ES-I3 (cell line): ENCODE data around the gene FCRL3.

ENCODE experiments used
- H3K36me3 ChIP-seq: 2 replicates; pipeline ENCODE4 v1.6.1; 2013; ENCODE audit warnings: mild to moderate bottlenecking, low read length, control low read depth, moderate library complexity; ENCODE audit not compliant: insufficient read depth
- H3K4me1 ChIP-seq: 2 replicates; pipeline ENCODE4 v1.6.1; 2013; ENCODE audit warnings: mild to moderate bottlenecking, control low read depth, low read length; ENCODE audit not compliant: insufficient read depth
- H3K9ac ChIP-seq: 2 replicates; pipeline ENCODE4 v1.6.1; 2013; ENCODE audit warnings: low read depth, mild to moderate bottlenecking, low read length, moderate library complexity
- H3K9me3 ChIP-seq: 2 replicates; pipeline ENCODE4 v1.6.1; 2013; ENCODE audit warnings: mild to moderate bottlenecking, low read length, moderate library complexity; ENCODE audit not compliant: control insufficient read depth, insufficient read depth

Gene FCRL3

GRCh38 chr1:157648317-157648716, 52.3 kb downstream of the FCRL3 start:
- Histone ChIP-seq H3K36me3 (no peaks in the 10 kb centered on the region), H3K4me1 (no peaks in the 10 kb centered on the region), H3K9me3 (no peaks in the 10 kb centered on the region), H3K9ac (no peak overlapping the region)

GRCh38 chr1:157646144-157646543, 54.4 kb downstream of the FCRL3 start:
- H3K4me1 ChIP-seq = peaks cover under 1% of the 10 kb centered on the region
- H3K9me3 ChIP-seq = no peaks in the 10 kb centered on the region
- no peak overlapping the region for H3K9ac ChIP-seq
- no peaks in the 10 kb centered on the region for H3K36me3 ChIP-seq

DNA sequence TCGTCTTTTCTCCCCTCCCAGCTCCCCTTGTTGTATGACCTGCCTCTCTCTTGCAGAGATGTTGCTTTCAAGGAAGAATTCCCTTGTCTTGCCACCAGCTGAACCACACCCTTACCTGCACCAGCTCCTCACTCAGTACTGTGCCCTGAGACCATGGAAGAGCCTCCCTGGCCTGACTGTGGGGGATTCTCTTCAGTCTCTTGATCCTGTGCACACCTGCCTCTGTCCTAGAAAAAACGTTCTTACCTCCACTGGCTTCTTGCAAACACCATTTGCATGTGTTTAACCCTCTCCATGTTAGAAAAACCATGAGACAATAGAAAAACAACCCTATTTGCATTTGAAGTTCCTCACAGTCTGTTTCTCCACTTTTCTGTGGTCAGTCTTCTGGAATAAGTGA, 59.4 kb downstream of the FCRL3 start:
- 0 out of 2 replicates have a peak overlapping the region, but pooled peaks have one; percentile 20 for H3K9ac ChIP-seq
- H3K36me3 ChIP-seq = no peaks in the 10 kb centered on the region
- H3K9me3 ChIP-seq = no peaks in the 10 kb centered on the region
- peaks cover 17% of the 10 kb centered on the region for H3K4me1 ChIP-seq

GRCh38 chr1:157639800-157640199, 60.8 kb downstream of the FCRL3 start:
- Histone ChIP-seq H3K9ac (no peak overlapping the region), H3K36me3 (no peaks in the 10 kb centered on the region), H3K4me1 (peaks cover 17% of the 10 kb centered on the region), H3K9me3 (no peaks in the 10 kb centered on the region)

DNA sequence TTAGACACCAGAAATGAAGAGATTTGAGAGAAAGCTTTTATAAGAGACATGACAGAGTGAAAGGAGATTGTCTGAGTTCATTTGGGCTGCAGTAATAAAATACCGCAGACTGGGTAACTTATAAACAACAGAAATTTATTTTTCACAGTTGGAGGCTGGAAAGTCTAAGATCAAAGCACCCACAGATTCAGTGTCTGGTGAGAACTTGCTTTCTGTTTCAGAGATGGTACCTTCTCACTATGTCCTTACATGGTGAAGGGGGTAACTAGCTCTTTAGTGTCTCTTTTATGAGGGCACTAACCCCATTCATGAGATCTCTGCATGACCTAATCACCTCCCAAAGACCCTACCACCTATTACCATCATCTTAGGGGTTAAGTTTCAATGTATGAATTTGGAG, 71.8 kb downstream of the FCRL3 start:
- Histone ChIP-seq H3K9ac (no peak overlapping the region), H3K36me3 (no peaks in the 10 kb centered on the region), H3K4me1 (no peaks in the 10 kb centered on the region), H3K9me3 (no peaks in the 10 kb centered on the region)
